ENCODE results near the gene DBN1. TPM values are rescaled to one million over a fixed set of nuclear protein-coding genes. Genes with fewer than 3 reads are reported as not detected.

The DBN1 gene
- total and polyA plus RNA-seq, 2 of the 8 experiments (the other 6 are each of a cell fraction or from before 2014, with no cell fraction given) = 168 to 333 TPM

GRCh38 chr5:177414481-177414880, 59.0 kb downstream of the DBN1 start:
- Histone ChIP-seq H3K36me3 (ENCODE audit: control insufficient read depth in 2 of 4, insufficient read depth in 4 of 4, low read length in 3 of 4) (no peaks in the 10 kb centered on the region), H2BK15ac (ENCODE audit: low read length) (no peak overlapping the region), H3K79me2 (ENCODE audit: control insufficient read depth in 1 of 2, insufficient read depth in 2 of 2, low read length in 2 of 2) (no peaks in the 10 kb centered on the region), H3K14ac (ENCODE audit: insufficient read length) (no peak overlapping the region), H3K4ac (replicated peaks; ENCODE audit: insufficient read length, low read depth, low read length) (no peak overlapping the region), H4K8ac (ENCODE audit: extremely low read depth, insufficient read depth, low read length) (no peak overlapping the region), H3K56ac (replicated peaks; ENCODE audit: insufficient read length, low read depth, low read length) (no peak overlapping the region), H4K91ac (replicated peaks; ENCODE audit: insufficient read length, low read length) (no peak overlapping the region), H2AK5ac (ENCODE audit: low read depth, low read length) (no peak overlapping the region), H3K27me3 (replicated peaks in 1 of 4; ENCODE audit: control insufficient read depth in 3 of 4, extremely low read depth in 1 of 4, insufficient read depth in 3 of 4, low read length in 3 of 4) (peaks cover 0 to 6% (median 2%) of the 10 kb centered on the region in 4 experiments; a peak in 1 of 7 replicates), H2BK120ac (replicated peaks; ENCODE audit: low read depth, low read length) (no peak overlapping the region), H2BK20ac (ENCODE audit: low read length) (no peak overlapping the region), H4K20me1 (replicated peaks in 1 of 2; ENCODE audit: control insufficient read depth in 1 of 2, insufficient read depth in 2 of 2, low read length in 2 of 2) (no peaks in the 10 kb centered on the region), H3K4me3 (ENCODE audit: extremely low read depth in 1 of 4, insufficient read depth in 2 of 4, low read depth in 3 of 4, low read length in 4 of 4) (no peak overlapping the region), H2BK5ac (ENCODE audit: low read depth, low read length) (no peak overlapping the region), H3K79me1 (ENCODE audit: low read depth, low read length) (no peaks in the 10 kb centered on the region), H3K27ac (ENCODE audit: low read depth, low read length) (no peak overlapping the region), H3K4me2 (ENCODE audit: insufficient read depth in 1 of 2, low read depth in 2 of 2, low read length in 2 of 2) (no peak overlapping the region), H3K9me3 (ENCODE audit: insufficient read depth in 2 of 2, low read depth in 1 of 2, low read length in 1 of 2) (no peaks in the 10 kb centered on the region), H3K23ac (ENCODE audit: insufficient read length) (no peak overlapping the region), H2BK12ac (ENCODE audit: low read depth, low read length) (no peak overlapping the region), H3K23me2 (ENCODE audit: low read depth, low read length) (no peaks in the 10 kb centered on the region), H3K9ac (replicated peaks in 1 of 4; ENCODE audit: extremely low read depth in 1 of 4, low read depth in 3 of 4, low read length in 3 of 4) (no peak overlapping the region), H3K4me1 (replicated peaks in 1 of 4; ENCODE audit: control insufficient read depth in 3 of 4, insufficient read depth in 4 of 4, low read length in 3 of 4) (no peaks in the 10 kb centered on the region; a peak in 1 of 7 replicates), H4K5ac (ENCODE audit: insufficient read length, low read depth, low read length) (no peak overlapping the region), H3K18ac (ENCODE audit: extremely low read depth, low read length) (no peak overlapping the region), H2AFZ (ENCODE audit: low read length) (no peak overlapping the region)
- DNase-seq (ENCODE audit: low read depth in 1 of 2, low spot score in 2 of 2) (no peak), FAIRE-seq (no peak)
- ChIA-PET CTCF (ENCODE audit: partially characterized antibody) (interaction anchor here (0.8 to 4.9 kb wide), 10 partner anchors 9 to 96 kb away, joined by 3 to 47 read pairs (median 4); partner anchors contain the start of gene SLC34A1), POLR2A (ENCODE audit: partially characterized antibody) (interaction anchor here (0.8 to 24.2 kb wide), 6 partner anchors 10 to 30 kb away, joined by 3 to 460 read pairs (median 6); partner anchors contain the start of gene PRR7)
- 80% methylated on average over 3 of the region's 3 CpGs; no CpG with 5 or more reads in 1 of the 2 experiments for WGBS, 2 experiments (ENCODE audit: extremely low coverage in 1 of 2, insufficient coverage in 1 of 2, insufficient read length in 1 of 2, insufficient replicate concordance in 2 of 2, low coverage in 1 of 2, low lambda C conversion rate in 2 of 2, missing lambda C conversion rate in 1 of 2)
- TF ChIP-seq, protein P1, sequence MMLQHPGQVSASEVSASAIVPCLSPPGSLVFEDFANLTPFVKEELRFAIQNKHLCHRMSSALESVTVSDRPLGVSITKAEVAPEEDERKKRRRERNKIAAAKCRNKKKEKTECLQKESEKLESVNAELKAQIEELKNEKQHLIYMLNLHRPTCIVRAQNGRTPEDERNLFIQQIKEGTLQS (IDR thresholded peaks at IDR 0.05; ENCODE audit: insufficient read depth, low read depth, low read length) = no peak
- no peak for TF ChIP-seq CTCF (IDR thresholded peaks at IDR 0.05; ENCODE audit: control extremely low read depth in 1 of 3, insufficient read depth in 1 of 3, low read depth in 1 of 3, low read length in 3 of 3)
- no peak for TF ChIP-seq BRCA1 (IDR thresholded peaks at IDR 0.05; ENCODE audit: low read depth, low read length)
- no peak for TF ChIP-seq MAFK (IDR thresholded peaks at IDR 0.05; ENCODE audit: low read depth, low read length)
- TF ChIP-seq CHD1 (IDR thresholded peaks at IDR 0.05; ENCODE audit: low read depth, low read length) = no peak
- TF ChIP-seq KDM4A (IDR thresholded peaks at IDR 0.05; ENCODE audit: low read depth, low read length, severe bottlenecking) = no peak
- TF ChIP-seq SUZ12 (IDR thresholded peaks at IDR 0.05; ENCODE audit: low read length) = no peak
